ENCODE results near the gene ERN1. TPM values are rescaled to one million over a fixed set of nuclear protein-coding genes. Genes with fewer than 3 reads are reported as not detected.
A peak's percentile ranks its signal among the peaks of the same experiment; 100 is the strongest.
"Not testable (repeated sequence)": the region's sequence is repeated elsewhere in the genome, so short reads cannot be mapped to it uniquely, and the experiment has no call there.

The ERN1 gene
- total RNA-seq, 3 donors from 2014 or later = 18.4 to 27.1 (median 21.7) TPM

DNA sequence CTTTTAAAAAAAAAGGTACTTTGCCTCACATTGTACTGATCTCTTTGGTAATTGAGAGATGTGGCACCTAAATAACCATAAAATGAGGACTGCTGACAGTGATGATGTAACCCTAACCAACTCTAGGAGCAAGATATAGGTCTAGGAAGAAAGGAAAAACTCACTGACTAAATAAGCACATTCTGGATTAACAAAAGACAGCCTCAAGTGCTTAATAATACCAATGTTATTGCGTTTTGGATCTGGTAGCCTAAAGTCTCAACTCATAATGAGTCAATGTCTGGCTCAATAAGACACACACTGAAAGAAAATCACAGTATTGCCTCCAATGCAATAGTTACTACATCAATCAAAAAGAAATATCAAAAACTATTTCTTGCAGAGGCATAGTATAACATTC is 3.0 kb downstream of the ERN1 start:
- no peak for ATAC-seq
- intact Hi-C loops (cut with DNase I, micrococcal nuclease) = no loop called here

DNA sequence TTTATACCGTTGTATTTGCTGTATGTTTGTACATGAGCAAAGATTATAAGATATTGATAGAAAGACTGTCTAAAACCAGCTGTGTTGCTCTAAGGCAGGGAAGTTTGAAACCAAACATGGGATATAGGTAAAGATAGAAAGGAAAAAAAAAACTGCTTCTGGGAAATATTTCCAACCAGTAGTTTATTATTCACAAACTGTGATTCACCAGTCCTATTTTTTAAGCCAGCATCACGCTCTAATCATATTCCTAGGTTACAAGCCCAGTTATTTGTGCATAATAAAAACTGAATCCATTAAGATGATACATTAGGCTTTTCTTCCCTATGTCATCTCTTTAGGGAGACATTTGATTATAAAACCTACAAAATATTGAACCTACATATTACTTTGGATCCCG is 4.0 kb downstream of the ERN1 start:
- TF ChIP-seq, protein P1, sequence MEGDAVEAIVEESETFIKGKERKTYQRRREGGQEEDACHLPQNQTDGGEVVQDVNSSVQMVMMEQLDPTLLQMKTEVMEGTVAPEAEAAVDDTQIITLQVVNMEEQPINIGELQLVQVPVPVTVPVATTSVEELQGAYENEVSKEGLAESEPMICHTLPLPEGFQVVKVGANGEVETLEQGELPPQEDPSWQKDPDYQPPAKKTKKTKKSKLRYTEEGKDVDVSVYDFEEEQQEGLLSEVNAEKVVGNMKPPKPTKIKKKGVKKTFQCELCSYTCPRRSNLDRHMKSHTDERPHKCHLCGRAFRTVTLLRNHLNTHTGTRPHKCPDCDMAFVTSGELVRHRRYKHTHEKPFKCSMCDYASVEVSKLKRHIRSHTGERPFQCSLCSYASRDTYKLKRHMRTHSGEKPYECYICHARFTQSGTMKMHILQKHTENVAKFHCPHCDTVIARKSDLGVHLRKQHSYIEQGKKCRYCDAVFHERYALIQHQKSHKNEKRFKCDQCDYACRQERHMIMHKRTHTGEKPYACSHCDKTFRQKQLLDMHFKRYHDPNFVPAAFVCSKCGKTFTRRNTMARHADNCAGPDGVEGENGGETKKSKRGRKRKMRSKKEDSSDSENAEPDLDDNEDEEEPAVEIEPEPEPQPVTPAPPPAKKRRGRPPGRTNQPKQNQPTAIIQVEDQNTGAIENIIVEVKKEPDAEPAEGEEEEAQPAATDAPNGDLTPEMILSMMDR (IDR thresholded peaks at IDR 0.05) = no peak
- ATAC-seq = no peak
- intact Hi-C loops (cut with DNase I, micrococcal nuclease) = no loop called here
- Histone ChIP-seq H3K36me3 (ENCODE audit: low read depth) (no peaks in the 10 kb centered on the region), H3K9me3 (no peaks in the 10 kb centered on the region), H3K4me3 (no peak overlapping the region), H3K4me1 (ENCODE audit: low read depth) (peaks cover 15% of the 10 kb centered on the region)
- DNase-seq = no peak

More for the DNA sequence above, 3.0 kb downstream of the ERN1 start:
- TF ChIP-seq, protein P1 (IDR thresholded peaks at IDR 0.05) = no peak
- no peak for DNase-seq
- H3K4me3 ChIP-seq = no peak overlapping the region
- H3K9me3 ChIP-seq = no peaks in the 10 kb centered on the region
- H3K4me1 ChIP-seq (ENCODE audit: low read depth) = peaks cover 15% of the 10 kb centered on the region
- H3K36me3 ChIP-seq (ENCODE audit: low read depth) = no peaks in the 10 kb centered on the region

DNA sequence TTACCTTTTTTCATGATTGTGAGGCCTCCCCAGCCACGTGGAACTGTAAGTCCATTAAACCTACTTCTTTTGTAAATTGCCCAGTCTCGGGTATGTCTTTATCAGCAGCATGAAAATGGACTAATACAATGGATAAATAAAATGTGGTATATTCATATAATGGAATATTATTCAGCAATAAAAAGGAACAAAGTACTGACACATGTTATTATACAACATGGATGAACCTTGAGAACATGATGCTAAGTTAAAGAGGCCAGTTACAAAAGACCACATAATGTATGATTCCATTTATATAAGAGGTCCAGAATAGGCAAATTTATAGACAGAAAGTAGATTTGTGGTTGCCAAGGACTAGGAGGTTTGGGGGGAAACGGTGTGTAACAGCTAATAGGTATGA is 5.3 kb downstream of the ERN1 start:
- intact Hi-C loops (cut with DNase I, micrococcal nuclease) = no loop called here
- H3K36me3 ChIP-seq (ENCODE audit: low read depth) = no peaks in the 10 kb centered on the region
- H3K9me3 ChIP-seq = no peaks in the 10 kb centered on the region
- peaks cover 11% of the 10 kb centered on the region for H3K4me1 ChIP-seq (ENCODE audit: low read depth)
- H3K4me3 ChIP-seq = no peak overlapping the region
- TF ChIP-seq, protein P1 (IDR thresholded peaks at IDR 0.05) = no peak
- ATAC-seq = no peak
- no peak for DNase-seq

DNA sequence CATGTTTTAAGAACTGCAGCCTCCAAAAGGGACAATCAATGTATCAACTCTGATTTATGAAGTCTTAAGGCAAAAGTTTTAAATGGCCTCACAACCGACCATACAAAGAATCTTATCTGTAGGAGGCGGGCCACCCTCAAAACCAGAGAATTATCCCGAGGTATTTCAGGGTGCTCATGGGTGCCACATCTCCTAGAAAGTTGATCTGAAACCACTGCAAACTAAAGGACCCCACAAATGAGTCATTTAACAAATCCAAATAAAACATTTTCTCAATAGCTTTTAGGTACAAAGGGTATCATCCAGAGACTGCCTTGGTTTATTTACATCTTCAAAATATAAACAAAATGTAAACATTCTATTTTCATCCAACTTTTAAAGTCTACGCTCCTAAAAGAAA is 6.8 kb downstream of the ERN1 start:
- H3K36me3 ChIP-seq (ENCODE audit: low read depth) = no peaks in the 10 kb centered on the region
- TF ChIP-seq, protein P1 (IDR thresholded peaks at IDR 0.05) = no peak
- no peak overlapping the region for H3K4me3 ChIP-seq
- no peak for ATAC-seq
- H3K9me3 ChIP-seq = no peaks in the 10 kb centered on the region
- peaks cover 15% of the 10 kb centered on the region for H3K4me1 ChIP-seq (ENCODE audit: low read depth)
- DNase-seq = no peak
- intact Hi-C loops (cut with DNase I, micrococcal nuclease) = no loop called here

DNA sequence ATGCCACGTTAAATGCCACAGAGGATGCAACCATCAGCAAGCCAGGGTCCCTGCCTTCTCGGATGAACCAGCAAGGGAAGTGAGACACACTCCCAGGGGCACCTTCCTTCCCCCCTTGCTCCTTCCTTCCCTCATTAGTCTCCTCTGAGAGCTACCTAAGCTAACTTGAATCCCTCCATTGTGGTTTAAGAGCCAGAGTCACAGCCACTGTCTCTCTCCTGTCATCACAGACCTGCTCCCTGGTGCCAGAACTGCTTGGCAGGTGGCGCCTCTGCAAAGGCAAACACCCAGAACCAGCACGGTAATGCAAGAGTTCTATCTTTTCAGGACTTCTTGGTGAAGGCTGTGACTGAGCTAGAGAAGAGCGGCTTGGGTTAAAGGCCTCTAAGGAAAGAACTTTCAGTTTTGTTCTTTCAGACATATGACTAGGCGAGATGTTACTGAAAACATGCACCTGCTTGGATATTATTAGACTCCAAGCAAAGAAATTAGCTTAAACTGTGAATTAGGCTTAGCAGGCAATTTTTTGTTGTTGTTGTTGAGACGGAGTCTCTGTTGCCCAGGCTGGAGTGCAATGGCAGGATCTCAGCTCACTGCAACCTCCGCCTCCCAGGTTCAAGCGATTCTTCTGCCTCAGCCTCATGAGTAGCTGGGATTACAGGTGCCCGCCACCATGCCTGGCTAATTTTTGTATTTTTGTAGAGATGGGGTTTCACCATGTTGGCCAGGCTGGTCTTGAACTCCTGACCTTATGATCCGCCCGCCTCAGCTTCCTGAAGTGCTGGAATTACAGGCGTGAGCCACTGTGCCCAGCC is 8.8 kb downstream of the ERN1 start:
- H3K9me3 ChIP-seq; intact Hi-C loops (cut with DNase I, micrococcal nuclease); DNase-seq; H3K4me3 ChIP-seq; H3K36me3 ChIP-seq (ENCODE audit: low read depth): not testable (repeated sequence)
- ATAC-seq = peak; percentile 50
- peaks cover 12% of the 10 kb centered on the region for H3K4me1 ChIP-seq (ENCODE audit: low read depth)

DNA sequence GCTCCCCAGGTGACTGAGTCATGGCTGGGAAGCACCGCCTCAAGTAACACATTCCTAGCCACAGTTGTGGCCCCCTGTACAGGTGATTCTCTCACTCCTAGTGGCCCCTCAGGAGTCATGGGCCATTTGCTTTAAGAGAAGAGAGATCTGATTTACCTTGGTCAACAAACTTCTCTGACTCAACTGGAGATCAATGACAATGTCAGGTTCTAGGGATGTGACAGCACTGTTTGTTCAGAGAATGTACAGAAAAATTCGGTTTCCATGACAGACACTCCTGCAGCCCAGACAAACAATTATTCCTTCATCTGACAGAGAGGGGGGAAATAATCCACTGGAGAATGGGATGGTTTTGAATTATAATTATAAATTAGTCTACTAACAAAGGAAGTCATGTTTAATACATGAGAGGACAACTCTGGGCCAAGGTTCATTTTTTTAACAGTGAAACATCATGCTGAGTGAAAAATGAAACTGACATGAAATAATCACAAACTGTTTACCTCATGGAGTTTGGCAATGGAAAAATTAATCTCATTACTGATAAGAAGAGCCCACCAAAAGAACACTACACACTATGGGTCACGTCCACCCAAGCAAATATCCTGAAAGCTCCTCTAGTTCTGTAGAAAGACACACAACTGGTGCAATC is 9.7 kb downstream of the ERN1 start:
- no peak for DNase-seq
- intact Hi-C loops (cut with DNase I, micrococcal nuclease) = no loop called here
- no peaks in the 10 kb centered on the region for H3K9me3 ChIP-seq
- no peaks in the 10 kb centered on the region for H3K36me3 ChIP-seq (ENCODE audit: low read depth)
- TF ChIP-seq, protein P1 (IDR thresholded peaks at IDR 0.05) = no peak
- no peak overlapping the region for H3K4me3 ChIP-seq
- peaks cover 12% of the 10 kb centered on the region for H3K4me1 ChIP-seq (ENCODE audit: low read depth)
- no peak for ATAC-seq
